ENCODE results near the gene AMOTL2.

Gene AMOTL2
- total RNA-seq, result 0 to 0.35 (median 0.09) reads per million in 3 donors

- Histone ChIP-seq H3K36me3 (ENCODE audit: control insufficient read depth, insufficient read depth, low read length) (no peaks in the 10 kb centered on the region), H3K9me3 (ENCODE audit: control insufficient read depth, low read length) (no peaks in the 10 kb centered on the region), H3K27me3 (replicated peaks; ENCODE audit: control insufficient read depth, insufficient read depth, low read length, poor library complexity, severe bottlenecking) (peaks cover 11% of the 10 kb centered on the region), H3K4me1 (ENCODE audit: control insufficient read depth, insufficient read depth, low read length, poor library complexity, severe bottlenecking) (peaks cover 8% of the 10 kb centered on the region), H3K4me3 (ENCODE audit: insufficient read depth, low read depth, low read length, poor library complexity, severe bottlenecking) (peak within 1 kb of the TSS; percentile 61), H3K27ac (ENCODE audit: insufficient read depth, low read length, poor library complexity, severe bottlenecking) (no peak within 1 kb of the TSS)
- DNase-seq, result no peak
Measured at GRCh38 chr3:134374105-134374790, at the start of gene AMOTL2. Gene AMOTL2 (minus strand): TSS chr3:134374447. CDS start chr3:134371433, 3,014 bp downstream.

GRCh38 chr3:134423153-134423552 is 48.9 kb upstream of the AMOTL2 start:
- H3K27ac ChIP-seq (ENCODE audit: insufficient read depth, low read length, poor library complexity, severe bottlenecking), result no peak overlapping the region
- H3K4me1 ChIP-seq (ENCODE audit: control insufficient read depth, insufficient read depth, low read length, poor library complexity, severe bottlenecking), result no peaks in the 10 kb centered on the region
- no peak for DNase-seq
- no peaks in the 10 kb centered on the region for H3K36me3 ChIP-seq (ENCODE audit: control insufficient read depth, insufficient read depth, low read length)
- H3K27me3 ChIP-seq (replicated peaks; ENCODE audit: control insufficient read depth, insufficient read depth, low read length, poor library complexity, severe bottlenecking), result no peaks in the 10 kb centered on the region
- H3K4me3 ChIP-seq (ENCODE audit: insufficient read depth, low read depth, low read length, poor library complexity, severe bottlenecking), result no peak overlapping the region
- H3K9me3 ChIP-seq (ENCODE audit: control insufficient read depth, low read length), result no peaks in the 10 kb centered on the region

- no peak for DNase-seq
- Histone ChIP-seq H3K9me3 (ENCODE audit: control insufficient read depth, low read length) (no peaks in the 10 kb centered on the region), H3K27ac (ENCODE audit: insufficient read depth, low read length, poor library complexity, severe bottlenecking) (no peak overlapping the region), H3K27me3 (replicated peaks; ENCODE audit: control insufficient read depth, insufficient read depth, low read length, poor library complexity, severe bottlenecking) (no peaks in the 10 kb centered on the region), H3K4me3 (ENCODE audit: insufficient read depth, low read depth, low read length, poor library complexity, severe bottlenecking) (no peak overlapping the region), H3K4me1 (ENCODE audit: control insufficient read depth, insufficient read depth, low read length, poor library complexity, severe bottlenecking) (no peaks in the 10 kb centered on the region), H3K36me3 (ENCODE audit: control insufficient read depth, insufficient read depth, low read length) (no peaks in the 10 kb centered on the region)
Measured at GRCh38 chr3:134419960-134420321, 45.7 kb upstream of the AMOTL2 start.

GRCh38 chr3:134419214-134419959 is 45.1 kb upstream of the AMOTL2 start:
- Histone ChIP-seq H3K4me1 (ENCODE audit: control insufficient read depth, insufficient read depth, low read length, poor library complexity, severe bottlenecking) (no peaks in the 10 kb centered on the region), H3K4me3 (ENCODE audit: insufficient read depth, low read depth, low read length, poor library complexity, severe bottlenecking) (no peak overlapping the region), H3K36me3 (ENCODE audit: control insufficient read depth, insufficient read depth, low read length) (no peaks in the 10 kb centered on the region), H3K9me3 (ENCODE audit: control insufficient read depth, low read length) (no peaks in the 10 kb centered on the region), H3K27me3 (replicated peaks; ENCODE audit: control insufficient read depth, insufficient read depth, low read length, poor library complexity, severe bottlenecking) (no peaks in the 10 kb centered on the region), H3K27ac (ENCODE audit: insufficient read depth, low read length, poor library complexity, severe bottlenecking) (no peak overlapping the region)
- DNase-seq, result no peak

- Histone ChIP-seq H3K9me3 (ENCODE audit: control insufficient read depth, low read length) (no peaks in the 10 kb centered on the region), H3K36me3 (ENCODE audit: control insufficient read depth, insufficient read depth, low read length) (no peaks in the 10 kb centered on the region), H3K4me1 (ENCODE audit: control insufficient read depth, insufficient read depth, low read length, poor library complexity, severe bottlenecking) (peaks cover 8% of the 10 kb centered on the region), H3K27ac (ENCODE audit: insufficient read depth, low read length, poor library complexity, severe bottlenecking) (no peak overlapping the region), H3K27me3 (replicated peaks; ENCODE audit: control insufficient read depth, insufficient read depth, low read length, poor library complexity, severe bottlenecking) (peaks cover 20% of the 10 kb centered on the region), H3K4me3 (ENCODE audit: insufficient read depth, low read depth, low read length, poor library complexity, severe bottlenecking) (no peak overlapping the region)
- DNase-seq, result no peak
Measured at GRCh38 chr3:134409041-134409440, 34.8 kb upstream of the AMOTL2 start.

GRCh38 chr3:134407239-134407625 is 33.0 kb upstream of the AMOTL2 start:
- no peak for DNase-seq
- peaks cover 20% of the 10 kb centered on the region for H3K27me3 ChIP-seq (replicated peaks; ENCODE audit: control insufficient read depth, insufficient read depth, low read length, poor library complexity, severe bottlenecking)
- no peak overlapping the region for H3K4me3 ChIP-seq (ENCODE audit: insufficient read depth, low read depth, low read length, poor library complexity, severe bottlenecking)
- H3K4me1 ChIP-seq (ENCODE audit: control insufficient read depth, insufficient read depth, low read length, poor library complexity, severe bottlenecking), result peaks cover 8% of the 10 kb centered on the region
- H3K27ac ChIP-seq (ENCODE audit: insufficient read depth, low read length, poor library complexity, severe bottlenecking), result no peak overlapping the region
- H3K36me3 ChIP-seq (ENCODE audit: control insufficient read depth, insufficient read depth, low read length), result no peaks in the 10 kb centered on the region
- no peaks in the 10 kb centered on the region for H3K9me3 ChIP-seq (ENCODE audit: control insufficient read depth, low read length)

GRCh38 chr3:134406331-134407238 is 32.3 kb upstream of the AMOTL2 start:
- Histone ChIP-seq H3K36me3 (ENCODE audit: control insufficient read depth, insufficient read depth, low read length) (no peaks in the 10 kb centered on the region), H3K4me3 (ENCODE audit: insufficient read depth, low read depth, low read length, poor library complexity, severe bottlenecking) (no peak overlapping the region), H3K9me3 (ENCODE audit: control insufficient read depth, low read length) (no peaks in the 10 kb centered on the region), H3K4me1 (ENCODE audit: control insufficient read depth, insufficient read depth, low read length, poor library complexity, severe bottlenecking) (peaks cover 8% of the 10 kb centered on the region), H3K27ac (ENCODE audit: insufficient read depth, low read length, poor library complexity, severe bottlenecking) (no peak overlapping the region), H3K27me3 (replicated peaks; ENCODE audit: control insufficient read depth, insufficient read depth, low read length, poor library complexity, severe bottlenecking) (peaks cover 20% of the 10 kb centered on the region)
- no peak for DNase-seq

- Histone ChIP-seq H3K4me1 (ENCODE audit: control insufficient read depth, insufficient read depth, low read length, poor library complexity, severe bottlenecking) (peaks cover 8% of the 10 kb centered on the region), H3K36me3 (ENCODE audit: control insufficient read depth, insufficient read depth, low read length) (no peaks in the 10 kb centered on the region), H3K27me3 (replicated peaks; ENCODE audit: control insufficient read depth, insufficient read depth, low read length, poor library complexity, severe bottlenecking) (peaks cover 20% of the 10 kb centered on the region), H3K9me3 (ENCODE audit: control insufficient read depth, low read length) (no peaks in the 10 kb centered on the region), H3K27ac (ENCODE audit: insufficient read depth, low read length, poor library complexity, severe bottlenecking) (no peak overlapping the region), H3K4me3 (ENCODE audit: insufficient read depth, low read depth, low read length, poor library complexity, severe bottlenecking) (no peak overlapping the region)
- DNase-seq, result no peak
Measured at GRCh38 chr3:134404366-134404885, 30.2 kb upstream of the AMOTL2 start.

GRCh38 chr3:134397755-134398154 is 23.5 kb upstream of the AMOTL2 start:
- Histone ChIP-seq H3K27ac (ENCODE audit: insufficient read depth, low read length, poor library complexity, severe bottlenecking) (no peak overlapping the region), H3K36me3 (ENCODE audit: control insufficient read depth, insufficient read depth, low read length) (no peaks in the 10 kb centered on the region), H3K27me3 (replicated peaks; ENCODE audit: control insufficient read depth, insufficient read depth, low read length, poor library complexity, severe bottlenecking) (no peaks in the 10 kb centered on the region), H3K4me1 (ENCODE audit: control insufficient read depth, insufficient read depth, low read length, poor library complexity, severe bottlenecking) (no peaks in the 10 kb centered on the region), H3K4me3 (ENCODE audit: insufficient read depth, low read depth, low read length, poor library complexity, severe bottlenecking) (no peak overlapping the region), H3K9me3 (ENCODE audit: control insufficient read depth, low read length) (no peaks in the 10 kb centered on the region)
- DNase-seq, result no peak

Data from effector memory CD4-positive, alpha-beta T cell (primary cell).